Esophagus muscularis mucosa (tissue), 4 donors: ENCODE data around the gene TSPAN6.

Experiments
- EP300 ChIP-seq: sonication (generic); formaldehyde crosslinking; IDR thresholded peaks from one replicate; pipeline ENCODE4 v1.6.1; 2017; ENCODE audit warnings: antibody characterized with exemption
- POLR2A ChIP-seq: fragments of 450-650 bp; IDR thresholded peaks from one replicate; pipeline ENCODE4 v1.6.1; 2017; ENCODE audit warnings: antibody characterized with exemption, moderate library complexity, mild to moderate bottlenecking, low read depth
- POLR2AphosphoS5 ChIP-seq, 2 donors: sonication (generic); formaldehyde crosslinking; IDR thresholded peaks; one replicate each; pipeline ENCODE4 v1.6.1; 2017; ENCODE audit warnings: antibody characterized with exemption in 2 of 2
- TF ChIP-seq, protein P1 (sequence below), 3 experiments: fragments of 200-600 bp in 2 of 3; fragments of 450-650 bp in 1 of 3; sonication (generic) in 2 of 3; IDR thresholded peaks; one replicate each; pipeline ENCODE4 v1.5.1; 2017 to 2019; ENCODE audit warnings: antibody characterized with exemption in 3 of 3, mild to moderate bottlenecking in 2 of 3, moderate library complexity in 1 of 3

DNA sequence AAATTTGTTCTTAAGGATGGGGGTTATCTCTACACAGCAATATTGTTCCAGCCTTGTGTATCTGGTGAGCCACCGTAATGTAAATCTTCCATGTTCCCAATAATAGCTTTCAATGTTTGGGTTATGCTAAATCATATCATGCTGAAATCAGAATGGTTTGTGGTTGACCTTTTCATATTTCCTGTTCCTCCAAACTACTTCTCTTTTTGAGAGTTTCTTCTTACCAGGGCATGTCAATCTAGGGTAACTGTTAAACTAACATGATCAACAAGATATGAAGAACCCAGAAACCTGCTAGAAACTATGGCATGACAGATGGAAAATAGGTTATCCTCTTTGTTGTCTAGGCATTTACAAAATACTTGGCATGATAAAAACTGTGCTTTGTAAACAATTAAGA is 29.9 kb downstream of the TSPAN6 start:
- TF ChIP-seq, protein P1, sequence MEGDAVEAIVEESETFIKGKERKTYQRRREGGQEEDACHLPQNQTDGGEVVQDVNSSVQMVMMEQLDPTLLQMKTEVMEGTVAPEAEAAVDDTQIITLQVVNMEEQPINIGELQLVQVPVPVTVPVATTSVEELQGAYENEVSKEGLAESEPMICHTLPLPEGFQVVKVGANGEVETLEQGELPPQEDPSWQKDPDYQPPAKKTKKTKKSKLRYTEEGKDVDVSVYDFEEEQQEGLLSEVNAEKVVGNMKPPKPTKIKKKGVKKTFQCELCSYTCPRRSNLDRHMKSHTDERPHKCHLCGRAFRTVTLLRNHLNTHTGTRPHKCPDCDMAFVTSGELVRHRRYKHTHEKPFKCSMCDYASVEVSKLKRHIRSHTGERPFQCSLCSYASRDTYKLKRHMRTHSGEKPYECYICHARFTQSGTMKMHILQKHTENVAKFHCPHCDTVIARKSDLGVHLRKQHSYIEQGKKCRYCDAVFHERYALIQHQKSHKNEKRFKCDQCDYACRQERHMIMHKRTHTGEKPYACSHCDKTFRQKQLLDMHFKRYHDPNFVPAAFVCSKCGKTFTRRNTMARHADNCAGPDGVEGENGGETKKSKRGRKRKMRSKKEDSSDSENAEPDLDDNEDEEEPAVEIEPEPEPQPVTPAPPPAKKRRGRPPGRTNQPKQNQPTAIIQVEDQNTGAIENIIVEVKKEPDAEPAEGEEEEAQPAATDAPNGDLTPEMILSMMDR (IDR thresholded peaks at IDR 0.05), result no peak
- no peak for TF ChIP-seq POLR2A
- TF ChIP-seq POLR2AphosphoS5 (IDR thresholded peaks at IDR 0.05), result no peak
- no peak for TF ChIP-seq EP300
